ENCODE results near the gene WNT3. TPM values are rescaled to one million over a fixed set of nuclear protein-coding genes. Genes with fewer than 3 reads are reported as not detected.

The WNT3 gene
- total RNA-seq, 1 donor from 2014 or later: 1.5 TPM

- no peak for DNase-seq (ENCODE audit: extremely low spot score in 2 of 2)
- Histone ChIP-seq H3K4me3 (no peak overlapping the region), H3K4me1 (peaks cover 8% of the 10 kb centered on the region), H3K9me3 (no peaks in the 10 kb centered on the region), H3K27ac (no peak overlapping the region), H3K36me3 (no peaks in the 10 kb centered on the region), H3K27me3 (no peaks in the 10 kb centered on the region)
- intact Hi-C loops (cut with DNase I): no loop called here
- no peak for TF ChIP-seq POLR2A (IDR thresholded peaks at IDR 0.05)
- no peak for TF ChIP-seq POLR2AphosphoS5 (IDR thresholded peaks at IDR 0.05; ENCODE audit: insufficient read depth in 1 of 2, low read depth in 1 of 2)
- no peak for TF ChIP-seq CTCF (IDR thresholded peaks at IDR 0.05)
Measured at GRCh38 chr17:46741122-46741730, 77.3 kb downstream of the WNT3 start.

GRCh38 chr17:46739982-46740381, 78.5 kb downstream of the WNT3 start:
- DNase-seq (ENCODE audit: extremely low spot score in 2 of 2): no peak
- Histone ChIP-seq H3K27ac (no peak overlapping the region), H3K4me3 (no peak overlapping the region), H3K36me3 (no peaks in the 10 kb centered on the region), H3K9me3 (no peaks in the 10 kb centered on the region), H3K4me1 (peaks cover 8% of the 10 kb centered on the region), H3K27me3 (no peaks in the 10 kb centered on the region)
- TF ChIP-seq POLR2AphosphoS5 (IDR thresholded peaks at IDR 0.05; ENCODE audit: insufficient read depth in 1 of 2, low read depth in 1 of 2) (no peak), CTCF (IDR thresholded peaks at IDR 0.05) (no peak), POLR2A (IDR thresholded peaks at IDR 0.05) (no peak)
- intact Hi-C loops (cut with DNase I): no loop called here

- Histone ChIP-seq H3K36me3 (no peaks in the 10 kb centered on the region), H3K4me1 (peaks cover 8% of the 10 kb centered on the region), H3K4me3 (no peak overlapping the region), H3K27me3 (no peaks in the 10 kb centered on the region), H3K27ac (no peak overlapping the region), H3K9me3 (no peaks in the 10 kb centered on the region)
- TF ChIP-seq CTCF (IDR thresholded peaks at IDR 0.05): no peak
- no peak for TF ChIP-seq POLR2A (IDR thresholded peaks at IDR 0.05)
- TF ChIP-seq POLR2AphosphoS5 (IDR thresholded peaks at IDR 0.05; ENCODE audit: insufficient read depth in 1 of 2, low read depth in 1 of 2): no peak
- DNase-seq (ENCODE audit: extremely low spot score in 2 of 2): no peak
- intact Hi-C loops (cut with DNase I): no loop called here
Measured at GRCh38 chr17:46738544-46738943, 79.9 kb downstream of the WNT3 start.

GRCh38 chr17:46737326-46737725, 81.2 kb downstream of the WNT3 start:
- DNase-seq (ENCODE audit: extremely low spot score in 2 of 2): no peak
- Histone ChIP-seq H3K4me3 (no peak overlapping the region), H3K27ac (no peak overlapping the region), H3K4me1 (no peaks in the 10 kb centered on the region), H3K27me3 (no peaks in the 10 kb centered on the region), H3K36me3 (no peaks in the 10 kb centered on the region), H3K9me3 (no peaks in the 10 kb centered on the region)
- TF ChIP-seq POLR2A (IDR thresholded peaks at IDR 0.05): no peak
- no peak for TF ChIP-seq CTCF (IDR thresholded peaks at IDR 0.05)
- no peak for TF ChIP-seq POLR2AphosphoS5 (IDR thresholded peaks at IDR 0.05; ENCODE audit: insufficient read depth in 1 of 2, low read depth in 1 of 2)
- intact Hi-C loops (cut with DNase I): no loop called here

- Histone ChIP-seq H3K4me3 (no peak overlapping the region), H3K9me3 (no peaks in the 10 kb centered on the region), H3K27me3 (no peaks in the 10 kb centered on the region), H3K36me3 (no peaks in the 10 kb centered on the region), H3K27ac (no peak overlapping the region), H3K4me1 (no peaks in the 10 kb centered on the region)
- no peak for TF ChIP-seq CTCF (IDR thresholded peaks at IDR 0.05)
- no peak for TF ChIP-seq POLR2AphosphoS5 (IDR thresholded peaks at IDR 0.05; ENCODE audit: insufficient read depth in 1 of 2, low read depth in 1 of 2)
- TF ChIP-seq POLR2A (IDR thresholded peaks at IDR 0.05): no peak
- DNase-seq (ENCODE audit: extremely low spot score in 2 of 2): no peak
- intact Hi-C loops (cut with DNase I): no loop called here
Measured at GRCh38 chr17:46736100-46736499, 82.4 kb downstream of the WNT3 start.

Measured in vagina (tissue), 2 donors.